Measurements from ENCODE around the gene RETSAT. TPM values are rescaled to one million over a fixed set of nuclear protein-coding genes. Genes with fewer than 3 reads are reported as not detected.

RETSAT gene
- total and polyA plus RNA-seq, 2 donors (not counting 1 experiment from before 2014, with no cell fraction given) = 13.0 to 28.1 TPM

DNA sequence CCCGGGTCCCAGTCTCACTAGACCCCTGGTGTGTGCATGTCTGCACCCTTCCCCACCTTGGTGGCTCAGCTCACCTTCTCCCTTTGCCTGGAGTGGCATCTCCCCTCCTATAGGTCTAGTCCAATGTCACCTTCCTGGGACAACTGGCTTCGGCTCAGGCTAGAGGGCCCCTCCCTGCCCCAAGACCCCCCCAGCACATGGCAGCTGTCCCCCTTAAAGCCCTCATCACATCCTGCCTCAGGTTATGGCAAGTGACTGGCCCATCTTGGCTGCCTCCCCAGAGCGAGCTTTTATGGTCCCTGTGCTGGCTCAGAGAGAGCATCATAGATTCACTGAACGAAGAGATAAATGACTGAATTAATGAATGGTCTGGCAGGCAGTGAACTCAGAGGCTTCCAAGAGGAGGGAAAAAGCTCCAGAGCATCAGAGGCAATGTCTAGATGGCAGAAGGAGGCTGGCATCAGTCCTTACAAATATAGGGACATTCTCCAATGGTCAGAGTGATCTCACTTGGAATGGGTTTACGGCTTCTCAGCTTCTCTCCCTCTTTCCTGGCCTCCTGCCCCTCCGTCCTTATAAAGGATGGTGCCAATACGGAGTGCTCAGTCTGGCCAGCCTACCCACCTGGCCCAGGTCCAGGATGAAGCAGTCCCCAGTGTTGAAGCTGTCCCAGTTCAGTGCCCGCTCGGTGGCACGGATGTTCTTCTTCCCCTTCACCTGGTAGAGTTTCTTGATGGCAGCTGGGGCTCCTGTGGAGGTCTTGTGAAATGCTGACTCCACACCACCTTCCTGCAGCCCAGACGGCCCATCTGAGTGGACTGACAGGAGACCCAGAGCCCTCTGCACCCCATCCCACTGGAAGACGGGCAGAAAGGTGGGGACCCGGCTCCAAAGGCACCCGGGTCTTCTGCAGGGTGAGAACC, 46.5 kb upstream of the RETSAT start:
- peaks cover 0 to 4% (median 0%) of the 10 kb centered on the region in 3 donors for H3K9me3 ChIP-seq (ENCODE audit: control extremely low read depth in 1 of 3, control insufficient read depth in 2 of 3, insufficient read depth in 1 of 3, low read length in 2 of 3)
- ChIA-PET CTCF (interaction anchor here (1.8 to 8.7 kb wide), 2 partner anchors 9 to 19 kb away, joined by 6 to 45 read pairs; no protein-coding TSS in a partner anchor), POLR2A (interaction anchor here (1.5 to 2.0 kb wide), 2 partner anchors 11 to 138 kb away, joined by 3 to 5 read pairs; partner anchors contain the start of gene MAT2A)
- intact Hi-C loops (cut with micrococcal nuclease) = no loop called here
- H3K27me3 ChIP-seq (replicated peaks in 1 of 4; ENCODE audit: control extremely low read depth in 1 of 4, control insufficient read depth in 3 of 4, insufficient read depth in 4 of 4, low read length in 3 of 4) = no peaks in the 10 kb centered on the region
- Mint-ChIP-seq H3K27ac (peak overlapping the region; percentile 76), H3K27me3 (no peaks in the 10 kb centered on the region), H3K9me3 (ENCODE audit: insufficient read depth) (no peaks in the 10 kb centered on the region), H3K4me3 (no peak overlapping the region), H3K4me1 (peaks cover 26% of the 10 kb centered on the region)
- H3K4me2 ChIP-seq (replicated peaks; ENCODE audit: low read depth, low read length, poor library complexity, severe bottlenecking) = no peak overlapping the region
- H4K20me1 ChIP-seq (ENCODE audit: control insufficient read depth, insufficient read depth, low read length, poor library complexity, severe bottlenecking) = no peaks in the 10 kb centered on the region
- H3K27ac ChIP-seq (ENCODE audit: low read length in 2 of 2) = no peak overlapping the region
- H3K4me1 ChIP-seq (ENCODE audit: control insufficient read depth in 2 of 2, insufficient read depth in 2 of 2, low read length in 2 of 2) = peaks cover 25 to 26% of the 10 kb centered on the region in 2 donors
- DNase-seq (no peak), ATAC-seq (ENCODE audit: low read depth) (no peak)
- H3K36me3 ChIP-seq (replicated peaks in 1 of 2; ENCODE audit: control extremely low read depth in 1 of 2, control insufficient read depth in 1 of 2, extremely low read depth in 1 of 2, insufficient read depth in 2 of 2, low read length in 1 of 2) = peaks cover 5 to 58% of the 10 kb centered on the region in 2 experiments
- H2AFZ ChIP-seq (ENCODE audit: insufficient read depth, low read depth, low read length, poor library complexity, severe bottlenecking) = no peak overlapping the region
- H3K9ac ChIP-seq (ENCODE audit: low read length) = no peak overlapping the region
- 92% methylated on average over 11 of the region's 14 CpGs for WGBS (ENCODE audit: insufficient coverage)
- H3K4me3 ChIP-seq (ENCODE audit: control extremely low read depth in 1 of 5, extremely low read depth in 1 of 5, insufficient read depth in 1 of 5, low read depth in 2 of 5, low read length in 4 of 5) = no peak overlapping the region
- H3K79me2 ChIP-seq (ENCODE audit: control insufficient read depth, insufficient read depth, low read length) = peaks cover 15% of the 10 kb centered on the region
- TF ChIP-seq EZH2 (IDR thresholded peaks at IDR 0.05; ENCODE audit: borderline replicate concordance, insufficient read depth, low read depth, low read length, poor library complexity, severe bottlenecking) (no peak), CTCF (IDR thresholded peaks at IDR 0.05) (no peak)

DNA sequence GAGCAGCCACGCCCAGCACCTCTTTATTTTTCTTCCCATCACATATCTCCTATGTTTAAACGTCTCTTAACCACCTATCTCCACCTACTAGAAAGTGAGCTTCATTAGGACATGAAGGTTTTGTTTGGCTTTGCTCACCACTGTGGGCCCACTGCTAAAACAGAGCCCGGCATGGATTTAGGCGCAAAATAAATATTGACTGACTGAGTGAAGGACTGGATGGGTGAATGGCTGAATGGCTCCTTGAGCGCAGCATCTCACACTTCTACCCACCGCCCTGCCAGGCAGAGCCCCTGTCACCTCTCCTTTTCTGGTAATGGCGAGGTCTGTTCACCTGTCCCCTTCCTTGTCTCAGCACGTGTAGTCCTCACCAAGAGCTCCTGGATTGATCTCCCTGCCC, 45.7 kb upstream of the RETSAT start:
- Histone ChIP-seq H3K9ac (ENCODE audit: low read length) (no peak overlapping the region), H3K79me2 (ENCODE audit: control insufficient read depth, insufficient read depth, low read length) (peaks cover 7% of the 10 kb centered on the region), H3K27me3 (replicated peaks in 1 of 4; ENCODE audit: control extremely low read depth in 1 of 4, control insufficient read depth in 3 of 4, insufficient read depth in 4 of 4, low read length in 3 of 4) (no peaks in the 10 kb centered on the region), H3K36me3 (replicated peaks in 1 of 2; ENCODE audit: control extremely low read depth in 1 of 2, control insufficient read depth in 1 of 2, extremely low read depth in 1 of 2, insufficient read depth in 2 of 2, low read length in 1 of 2) (peaks cover 5 to 66% of the 10 kb centered on the region in 2 experiments), H3K9me3 (ENCODE audit: control extremely low read depth in 1 of 3, control insufficient read depth in 2 of 3, insufficient read depth in 1 of 3, low read length in 2 of 3) (peaks cover 0 to 4% (median 0%) of the 10 kb centered on the region in 3 donors), H3K4me1 (ENCODE audit: control insufficient read depth in 2 of 2, insufficient read depth in 2 of 2, low read length in 2 of 2) (peaks cover 17 to 18% of the 10 kb centered on the region in 2 donors), H2AFZ (ENCODE audit: insufficient read depth, low read depth, low read length, poor library complexity, severe bottlenecking) (no peak overlapping the region), H3K4me3 (ENCODE audit: control extremely low read depth in 1 of 5, extremely low read depth in 1 of 5, insufficient read depth in 1 of 5, low read depth in 2 of 5, low read length in 4 of 5) (no peak overlapping the region), H3K4me2 (replicated peaks; ENCODE audit: low read depth, low read length, poor library complexity, severe bottlenecking) (no peak overlapping the region), H4K20me1 (ENCODE audit: control insufficient read depth, insufficient read depth, low read length, poor library complexity, severe bottlenecking) (no peaks in the 10 kb centered on the region), H3K27ac (ENCODE audit: low read length in 2 of 2) (no peak overlapping the region)
- ChIA-PET POLR2A (interaction anchor here (0.7 to 2.0 kb wide), 3 partner anchors 9 to 139 kb away, joined by 4 to 5 read pairs (median 5); partner anchors contain the start of gene MAT2A), CTCF (no interaction called here)
- 99% methylated on average over 6 of the region's 8 CpGs for WGBS (ENCODE audit: insufficient coverage)
- H3K4me3 Mint-ChIP-seq = no peak overlapping the region
- H3K4me1 Mint-ChIP-seq = peaks cover 19% of the 10 kb centered on the region
- no peaks in the 10 kb centered on the region for H3K9me3 Mint-ChIP-seq (ENCODE audit: insufficient read depth)
- ATAC-seq (ENCODE audit: low read depth) (no peak), DNase-seq (no peak)
- H3K27ac Mint-ChIP-seq = peak overlapping the region; percentile 76
- no peak for TF ChIP-seq CTCF (IDR thresholded peaks at IDR 0.05)
- TF ChIP-seq EZH2 (IDR thresholded peaks at IDR 0.05; ENCODE audit: borderline replicate concordance, insufficient read depth, low read depth, low read length, poor library complexity, severe bottlenecking) = no peak
- no peaks in the 10 kb centered on the region for H3K27me3 Mint-ChIP-seq
- intact Hi-C loops (cut with micrococcal nuclease) = no loop called here
